Skeletal muscle tissue (tissue), 4 donors: ENCODE data around the gene PDIA2. TPM values are rescaled to one million over a fixed set of nuclear protein-coding genes. Genes with fewer than 3 reads are reported as not detected.
"Not testable (repeated sequence)": the region's sequence is repeated elsewhere in the genome, so short reads cannot be mapped to it uniquely, and the experiment has no call there.

ENCODE experiments used
- H3K27ac ChIP-seq: one replicate; pipeline ENCODE4 v1.7.0; 2013; ENCODE audit warnings: mild to moderate bottlenecking, low read depth, low read length, inconsistent platforms
- H3K27me3 ChIP-seq, 3 donors: one replicate each; pipeline ENCODE4 v1.7.0; 2013; ENCODE audit warnings: low read length in 3 of 3; ENCODE audit not compliant: control insufficient read depth in 3 of 3, insufficient read depth in 3 of 3
- H3K36me3 ChIP-seq, 3 donors: one replicate each; pipeline ENCODE4 v1.7.0; 2013; ENCODE audit warnings: low read length in 3 of 3; ENCODE audit not compliant: control insufficient read depth in 3 of 3, insufficient read depth in 3 of 3
- H3K4me1 ChIP-seq, 3 donors: one replicate each; pipeline ENCODE4 v1.7.0; 2013; ENCODE audit warnings: low read length in 3 of 3, mild to moderate bottlenecking in 3 of 3; ENCODE audit not compliant: control insufficient read depth in 3 of 3, insufficient read depth in 3 of 3
- H3K4me3 ChIP-seq, 3 donors: one replicate each; pipeline ENCODE4 v1.7.0; 2013; ENCODE audit warnings: low read length in 3 of 3
- H3K9ac ChIP-seq, 3 donors: one replicate each; pipeline ENCODE4 v1.7.0; 2013; ENCODE audit warnings: low read length in 3 of 3, mild to moderate bottlenecking in 3 of 3, moderate library complexity in 2 of 3, low read depth in 1 of 3
- H3K9me3 ChIP-seq, 3 donors: one replicate each; pipeline ENCODE4 v1.7.0; 2013; ENCODE audit warnings: low read length in 3 of 3; ENCODE audit not compliant: control insufficient read depth in 3 of 3
- total RNA-seq: library from RNA; depleted of rRNA; stranded (reverse); fragments of >200 nt; gene quantifications from one replicate; pipeline ENCODE4 v1.2.3, GENCODE V29; 2014
- donor health status: Osteomylitis.

Gene PDIA2
- total RNA-seq, 1 donor from 2014 or later: under 0.01 TPM

GRCh38 chr16:252366-253337 is 30.3 kb upstream of the PDIA2 start:
- H3K27ac ChIP-seq: no peak overlapping the region
- H3K9ac ChIP-seq: peak overlapping the region in 1 of 3 donors; percentile 21
- no peaks in the 10 kb centered on the region for H3K27me3 ChIP-seq
- no peaks in the 10 kb centered on the region for H3K9me3 ChIP-seq
- H3K4me3 ChIP-seq: no peak overlapping the region
- H3K4me1 ChIP-seq: peaks cover 0 to 2% (median 0%) of the 10 kb centered on the region in 3 donors
- peaks cover 38 to 42% (median 38%) of the 10 kb centered on the region in 3 donors for H3K36me3 ChIP-seq

GRCh38 chr16:253833-254232 is 29.1 kb upstream of the PDIA2 start:
- Histone ChIP-seq H3K36me3 (peaks cover 38 to 42% (median 38%) of the 10 kb centered on the region in 3 donors), H3K9me3 (no peaks in the 10 kb centered on the region), H3K4me3 (no peak overlapping the region), H3K27me3 (no peaks in the 10 kb centered on the region), H3K27ac (no peak overlapping the region), H3K9ac (no peak overlapping the region), H3K4me1 (peaks cover 0 to 2% (median 0%) of the 10 kb centered on the region in 3 donors)

GRCh38 chr16:254461-254860 is 28.5 kb upstream of the PDIA2 start:
- Histone ChIP-seq H3K9ac (no peak overlapping the region), H3K27ac (no peak overlapping the region), H3K27me3 (no peaks in the 10 kb centered on the region), H3K36me3 (peaks cover 34 to 42% (median 37%) of the 10 kb centered on the region in 3 donors), H3K4me3 (no peak overlapping the region), H3K9me3 (no peaks in the 10 kb centered on the region), H3K4me1 (peaks cover 0 to 2% (median 0%) of the 10 kb centered on the region in 3 donors)

- Histone ChIP-seq H3K27ac (no peak overlapping the region), H3K4me3 (no peak overlapping the region), H3K9ac (no peak overlapping the region), H3K9me3 (no peaks in the 10 kb centered on the region), H3K4me1 (peaks cover 0 to 2% (median 0%) of the 10 kb centered on the region in 3 donors), H3K36me3 (peaks cover 36 to 45% (median 39%) of the 10 kb centered on the region in 3 donors), H3K27me3 (no peaks in the 10 kb centered on the region)
Observed at GRCh38 chr16:255183-255582, 27.8 kb upstream of the PDIA2 start.

GRCh38 chr16:258091-258490 is 24.9 kb upstream of the PDIA2 start:
- not testable (repeated sequence) for H3K4me3 ChIP-seq
- peaks cover 47 to 54% (median 49%) of the 10 kb centered on the region in 3 donors for H3K36me3 ChIP-seq

GRCh38 chr16:259226-259625 is 23.7 kb upstream of the PDIA2 start:
- H3K9me3 ChIP-seq: no peaks in the 10 kb centered on the region
- H3K27me3 ChIP-seq: no peaks in the 10 kb centered on the region
- H3K27ac ChIP-seq: no peak overlapping the region
- H3K36me3 ChIP-seq: peaks cover 52 to 61% (median 53%) of the 10 kb centered on the region in 3 donors
- no peak overlapping the region for H3K9ac ChIP-seq
- H3K4me1 ChIP-seq: no peaks in the 10 kb centered on the region
- no peak overlapping the region for H3K4me3 ChIP-seq

More at GRCh38 chr16:258091-258490, 24.9 kb upstream of the PDIA2 start:
- not testable (repeated sequence) for H3K9ac ChIP-seq, H3K27me3 ChIP-seq, H3K9me3 ChIP-seq, H3K4me1 ChIP-seq, H3K27ac ChIP-seq

- Histone ChIP-seq H3K27me3 (no peaks in the 10 kb centered on the region), H3K4me3 (no peak overlapping the region), H3K36me3 (peaks cover 55 to 60% (median 55%) of the 10 kb centered on the region in 3 donors), H3K27ac (no peak overlapping the region), H3K4me1 (no peaks in the 10 kb centered on the region), H3K9me3 (no peaks in the 10 kb centered on the region), H3K9ac (no peak overlapping the region)
Observed at GRCh38 chr16:259814-260253, 23.1 kb upstream of the PDIA2 start.

- peaks cover 57 to 59% (median 59%) of the 10 kb centered on the region in 3 donors for H3K36me3 ChIP-seq
- H3K27me3 ChIP-seq: no peaks in the 10 kb centered on the region
- H3K9ac ChIP-seq: no peak overlapping the region
Observed at GRCh38 chr16:260326-260725, 22.6 kb upstream of the PDIA2 start.

GRCh38 chr16:261031-261691 is 21.8 kb upstream of the PDIA2 start:
- H3K4me3 ChIP-seq: no peak overlapping the region
- no peak overlapping the region for H3K9ac ChIP-seq
- peaks cover 50 to 58% (median 53%) of the 10 kb centered on the region in 3 donors for H3K36me3 ChIP-seq
- no peaks in the 10 kb centered on the region for H3K9me3 ChIP-seq
- H3K27ac ChIP-seq: no peak overlapping the region
- H3K27me3 ChIP-seq: no peaks in the 10 kb centered on the region
- peaks cover 3 to 7% (median 7%) of the 10 kb centered on the region in 3 donors for H3K4me1 ChIP-seq

More at GRCh38 chr16:260326-260725, 22.6 kb upstream of the PDIA2 start:
- peaks cover 0 to under 1% (median 0%) of the 10 kb centered on the region in 3 donors for H3K4me1 ChIP-seq
- no peak overlapping the region for H3K4me3 ChIP-seq
- H3K9me3 ChIP-seq: no peaks in the 10 kb centered on the region
- no peak overlapping the region for H3K27ac ChIP-seq
